ENCODE results near the gene UNC5B.

UNC5B gene

GRCh38 chr10:71197955-71198354, 14.4 kb upstream of the UNC5B start:
- H3K9me3 Mint-ChIP-seq = peaks cover 16% of the 10 kb centered on the region
- no peak overlapping the region for H3K4me3 Mint-ChIP-seq
- no peaks in the 10 kb centered on the region for H3K36me3 Mint-ChIP-seq

DNA sequence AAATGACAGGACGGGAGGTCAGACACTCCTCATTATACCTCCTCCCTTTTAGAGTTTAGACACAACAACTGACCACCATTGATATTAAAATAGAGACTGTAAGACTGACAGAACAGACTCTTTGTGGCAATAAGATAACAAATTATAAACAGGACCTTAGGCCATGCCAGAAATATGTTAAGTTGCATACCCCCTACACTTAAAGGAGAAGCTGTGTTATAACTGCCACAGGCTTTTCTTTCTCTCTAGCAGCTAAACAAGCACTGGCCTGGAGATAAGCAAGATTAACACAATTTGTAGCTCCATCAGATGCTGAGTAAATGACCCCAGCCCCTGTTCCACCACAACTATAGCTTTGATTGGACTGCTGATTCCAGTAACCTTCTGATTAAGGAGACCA, 10.5 kb upstream of the UNC5B start:
- peaks cover 15% of the 10 kb centered on the region for H3K9me3 Mint-ChIP-seq
- no peak for ATAC-seq (ENCODE audit: low read depth)
- no peaks in the 10 kb centered on the region for H3K36me3 Mint-ChIP-seq
- DNase-seq (ENCODE audit: low spot score in 2 of 2) = no peak
- H3K4me3 Mint-ChIP-seq = no peak overlapping the region
- H3K27ac Mint-ChIP-seq = no peak overlapping the region
- peaks cover 13% of the 10 kb centered on the region for H3K27me3 Mint-ChIP-seq
- no peaks in the 10 kb centered on the region for H3K4me1 Mint-ChIP-seq

More at GRCh38 chr10:71197955-71198354, 14.4 kb upstream of the UNC5B start:
- no peak for DNase-seq (ENCODE audit: low spot score in 2 of 2)
- Mint-ChIP-seq H3K27me3 (peaks cover 3% of the 10 kb centered on the region), H3K4me1 (no peaks in the 10 kb centered on the region), H3K27ac (no peak overlapping the region)
- ATAC-seq (ENCODE audit: low read depth) = no peak

GRCh38 chr10:71202314-71202713, 10.1 kb upstream of the UNC5B start:
- H3K27ac Mint-ChIP-seq = no peak overlapping the region
- DNase-seq (ENCODE audit: low spot score in 2 of 2) = no peak
- H3K4me1 Mint-ChIP-seq = no peaks in the 10 kb centered on the region
- H3K9me3 Mint-ChIP-seq = peaks cover 13% of the 10 kb centered on the region
- no peak overlapping the region for H3K4me3 Mint-ChIP-seq
- H3K36me3 Mint-ChIP-seq = no peaks in the 10 kb centered on the region
- peaks cover 17% of the 10 kb centered on the region for H3K27me3 Mint-ChIP-seq
- no peak for ATAC-seq (ENCODE audit: low read depth)

DNA sequence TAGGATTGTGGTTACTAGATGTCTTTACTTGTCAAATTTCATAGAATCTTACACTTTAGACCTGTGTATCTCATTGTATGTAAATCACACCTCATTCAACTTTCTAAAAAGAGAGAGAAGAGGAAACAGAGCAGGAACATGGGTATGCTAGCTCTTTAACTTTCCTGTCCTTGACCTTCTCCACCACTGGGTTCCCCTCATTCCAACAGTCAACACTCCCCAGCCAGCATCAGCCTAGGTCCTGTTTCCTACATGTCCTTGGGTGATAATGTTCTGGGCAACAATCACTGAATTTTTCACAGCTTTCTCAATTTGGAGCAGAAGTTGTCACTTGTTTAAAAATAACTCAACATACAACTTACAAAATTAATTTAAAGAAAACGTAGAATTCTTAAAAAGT, 9.2 kb upstream of the UNC5B start:
- DNase-seq (ENCODE audit: low spot score in 2 of 2) = no peak
- H3K27ac Mint-ChIP-seq = no peak overlapping the region
- H3K9me3 Mint-ChIP-seq = peaks cover 11% of the 10 kb centered on the region
- H3K36me3 Mint-ChIP-seq = no peaks in the 10 kb centered on the region
- no peak for ATAC-seq (ENCODE audit: low read depth)
- H3K27me3 Mint-ChIP-seq = peaks cover 23% of the 10 kb centered on the region
- H3K4me3 Mint-ChIP-seq = no peak overlapping the region
- H3K4me1 Mint-ChIP-seq = no peaks in the 10 kb centered on the region

DNA sequence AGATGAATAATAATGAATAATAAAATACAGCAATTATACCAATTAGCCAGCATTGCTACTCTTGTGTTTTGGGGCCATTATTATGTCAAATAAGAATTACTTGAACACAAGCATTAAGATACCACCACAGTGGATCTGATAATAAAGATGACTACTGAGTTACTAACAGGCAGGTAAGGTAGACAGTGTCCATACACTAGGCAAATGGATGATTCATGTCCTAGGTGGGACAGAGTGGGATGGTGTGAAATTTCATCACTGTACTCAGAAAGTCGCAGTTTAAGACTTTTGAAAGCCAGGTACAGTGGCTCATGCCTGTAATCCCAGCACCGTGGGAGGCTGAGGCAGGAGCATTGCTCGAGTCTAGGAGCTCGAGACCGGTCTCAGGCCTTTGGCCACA, 8.7 kb upstream of the UNC5B start:
- Mint-ChIP-seq H3K36me3 (no peaks in the 10 kb centered on the region), H3K27me3 (peaks cover 25% of the 10 kb centered on the region), H3K27ac (no peak overlapping the region), H3K4me1 (no peaks in the 10 kb centered on the region), H3K9me3 (peaks cover 6% of the 10 kb centered on the region), H3K4me3 (no peak overlapping the region)
- DNase-seq (ENCODE audit: low spot score in 2 of 2) = no peak
- no peak for ATAC-seq (ENCODE audit: low read depth)

- Mint-ChIP-seq H3K4me1 (no peaks in the 10 kb centered on the region), H3K4me3 (no peak overlapping the region), H3K27me3 (peaks cover 25% of the 10 kb centered on the region), H3K36me3 (no peaks in the 10 kb centered on the region), H3K9me3 (peaks cover 3% of the 10 kb centered on the region), H3K27ac (no peak overlapping the region)
- ATAC-seq (ENCODE audit: low read depth) = no peak
- no peak for DNase-seq (ENCODE audit: low spot score in 2 of 2)
Observed at GRCh38 chr10:71204746-71205145, 7.6 kb upstream of the UNC5B start.

- no peak for DNase-seq (ENCODE audit: low spot score in 2 of 2)
- no peaks in the 10 kb centered on the region for H3K4me1 Mint-ChIP-seq
- no peaks in the 10 kb centered on the region for H3K36me3 Mint-ChIP-seq
- H3K27ac Mint-ChIP-seq = no peak overlapping the region
- H3K4me3 Mint-ChIP-seq = no peak overlapping the region
- peaks cover 26% of the 10 kb centered on the region for H3K27me3 Mint-ChIP-seq
- H3K9me3 Mint-ChIP-seq = no peaks in the 10 kb centered on the region
- ATAC-seq (ENCODE audit: low read depth) = no peak
Observed at GRCh38 chr10:71205468-71205867, 6.9 kb upstream of the UNC5B start.

DNA sequence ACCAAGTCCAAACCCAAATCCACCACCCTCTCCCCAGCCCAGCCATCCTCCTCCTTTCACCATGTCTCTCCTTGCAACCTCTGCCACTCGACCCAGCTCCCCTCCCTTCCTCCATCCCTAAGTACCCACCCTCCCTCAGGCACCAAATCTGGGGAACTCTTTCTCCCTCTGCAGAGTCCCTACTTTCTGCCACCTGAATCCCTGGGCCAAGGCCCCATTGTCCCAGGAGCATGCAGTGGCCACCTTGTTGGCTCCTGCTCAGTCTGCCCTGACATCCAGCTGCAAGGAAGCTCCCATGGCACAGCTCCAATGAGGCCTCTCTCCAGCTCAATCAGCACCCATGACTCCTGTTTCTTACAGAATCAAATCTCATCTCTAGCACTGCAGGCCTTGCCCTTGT, 5.5 kb upstream of the UNC5B start:
- H3K4me3 Mint-ChIP-seq = no peak overlapping the region
- H3K36me3 Mint-ChIP-seq = no peaks in the 10 kb centered on the region
- DNase-seq (ENCODE audit: low spot score in 2 of 2) (no peak), ATAC-seq (ENCODE audit: low read depth) (no peak)
- peaks cover 35% of the 10 kb centered on the region for H3K27me3 Mint-ChIP-seq
- H3K9me3 Mint-ChIP-seq = no peaks in the 10 kb centered on the region
- H3K27ac Mint-ChIP-seq = no peak overlapping the region
- no peaks in the 10 kb centered on the region for H3K4me1 Mint-ChIP-seq

GRCh38 chr10:71207578-71207977, 4.8 kb upstream of the UNC5B start:
- Mint-ChIP-seq H3K9me3 (no peaks in the 10 kb centered on the region), H3K27ac (no peak overlapping the region), H3K27me3 (peaks cover 35% of the 10 kb centered on the region), H3K4me1 (no peaks in the 10 kb centered on the region), H3K4me3 (no peak overlapping the region), H3K36me3 (no peaks in the 10 kb centered on the region)
- DNase-seq (ENCODE audit: low spot score in 2 of 2) (no peak), ATAC-seq (ENCODE audit: low read depth) (no peak)

DNA sequence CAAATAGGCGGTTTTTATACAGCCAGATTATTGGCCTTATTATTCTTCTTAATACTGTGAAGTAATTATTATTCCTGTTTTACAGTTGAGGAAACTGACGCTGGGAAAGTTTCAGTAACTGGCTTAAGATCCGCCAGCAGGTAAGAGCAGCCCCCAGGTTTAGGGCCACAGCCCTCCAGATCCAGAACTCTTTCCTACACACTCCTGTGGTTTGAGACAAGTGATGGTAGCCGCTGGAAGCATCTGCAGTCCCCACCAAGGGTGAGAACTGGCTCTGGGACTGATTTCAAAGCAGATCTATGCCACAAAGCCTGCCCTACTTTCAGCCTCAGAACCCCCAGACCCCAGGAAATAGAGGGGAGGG, 3.0 kb upstream of the UNC5B start:
- Mint-ChIP-seq H3K36me3 (no peaks in the 10 kb centered on the region), H3K27me3 (peaks cover 37% of the 10 kb centered on the region), H3K4me1 (peaks cover 3% of the 10 kb centered on the region), H3K9me3 (no peaks in the 10 kb centered on the region), H3K27ac (no peak overlapping the region), H3K4me3 (no peak overlapping the region)
- DNase-seq (ENCODE audit: low spot score in 2 of 2) = no peak
- no peak for ATAC-seq (ENCODE audit: low read depth)

GRCh38 chr10:71209731-71210541, 2.4 kb upstream of the UNC5B start:
- H3K4me1 Mint-ChIP-seq = peaks cover 3% of the 10 kb centered on the region
- H3K9me3 Mint-ChIP-seq = no peaks in the 10 kb centered on the region
- H3K27me3 Mint-ChIP-seq = peaks cover 39% of the 10 kb centered on the region
- ATAC-seq (ENCODE audit: low read depth) (no peak), DNase-seq (ENCODE audit: low spot score in 2 of 2) (no peak)
- H3K36me3 Mint-ChIP-seq = no peaks in the 10 kb centered on the region
- H3K4me3 Mint-ChIP-seq = no peak overlapping the region
- H3K27ac Mint-ChIP-seq = no peak overlapping the region

- Mint-ChIP-seq H3K27ac (no peak overlapping the region), H3K4me1 (peaks cover 3% of the 10 kb centered on the region), H3K36me3 (no peaks in the 10 kb centered on the region), H3K4me3 (no peak overlapping the region), H3K27me3 (peaks cover 37% of the 10 kb centered on the region), H3K9me3 (no peaks in the 10 kb centered on the region)
- DNase-seq (ENCODE audit: low spot score in 2 of 2) = no peak
- ATAC-seq (ENCODE audit: low read depth) = no peak
Observed at GRCh38 chr10:71210542-71210871, 1.9 kb upstream of the UNC5B start.

GRCh38 chr10:71211053-71211452, 1.3 kb upstream of the UNC5B start:
- Mint-ChIP-seq H3K9me3 (no peaks in the 10 kb centered on the region), H3K27ac (no peak overlapping the region), H3K4me3 (no peak overlapping the region), H3K36me3 (no peaks in the 10 kb centered on the region), H3K4me1 (peaks cover 3% of the 10 kb centered on the region), H3K27me3 (peaks cover 37% of the 10 kb centered on the region)
- ATAC-seq (ENCODE audit: low read depth) = no peak
- DNase-seq (ENCODE audit: low spot score in 2 of 2) = no peak

- no peaks in the 10 kb centered on the region for H3K9me3 Mint-ChIP-seq
- H3K4me3 Mint-ChIP-seq = peak overlapping the region; percentile 30
- H3K4me1 Mint-ChIP-seq = peaks cover 3% of the 10 kb centered on the region
- H3K36me3 Mint-ChIP-seq = no peaks in the 10 kb centered on the region
- DNase-seq (ENCODE audit: low spot score in 2 of 2) (no peak), ATAC-seq (ENCODE audit: low read depth) (no peak)
- peaks cover 33% of the 10 kb centered on the region for H3K27me3 Mint-ChIP-seq
- no peak overlapping the region for H3K27ac Mint-ChIP-seq
Observed at GRCh38 chr10:71211775-71212317, 524 bp upstream of the UNC5B start.

DNA sequence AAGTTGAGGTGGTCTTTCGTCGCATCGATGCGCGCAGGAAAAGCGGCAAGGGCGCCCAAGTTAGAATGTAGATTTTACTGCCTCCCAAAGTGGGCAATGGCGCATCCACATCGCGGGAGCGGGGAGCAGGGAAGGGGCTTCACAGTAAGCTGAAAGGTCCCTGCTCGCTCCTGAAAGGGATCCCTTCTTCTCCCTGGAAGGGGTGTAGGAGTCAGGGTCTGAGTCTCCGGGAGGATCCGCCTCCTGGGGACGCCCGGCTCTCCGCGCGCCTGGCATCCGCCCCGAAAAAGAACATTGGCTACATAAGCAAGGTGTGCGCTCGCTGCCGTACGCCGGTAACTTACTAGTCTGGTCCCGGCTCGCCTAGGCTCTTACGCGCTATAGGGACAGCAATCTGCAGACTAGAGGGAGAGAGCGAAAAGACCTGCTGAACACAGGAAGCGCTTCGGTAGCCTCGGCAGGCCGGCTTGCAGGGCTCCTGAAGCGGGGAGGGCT, 804 bp downstream of the UNC5B start:
- no peak overlapping the region for H3K27ac Mint-ChIP-seq
- peaks cover 8% of the 10 kb centered on the region for H3K4me1 Mint-ChIP-seq
- DNase-seq (ENCODE audit: low spot score in 2 of 2) (no peak), ATAC-seq (ENCODE audit: low read depth) (no peak)
- H3K36me3 Mint-ChIP-seq = no peaks in the 10 kb centered on the region
- peaks cover 27% of the 10 kb centered on the region for H3K27me3 Mint-ChIP-seq
- no peaks in the 10 kb centered on the region for H3K9me3 Mint-ChIP-seq
- peak overlapping the region; percentile 65 for H3K4me3 Mint-ChIP-seq
